ENCODE results near the gene PPIF.
"Not testable (repeated sequence)": the region's sequence is repeated elsewhere in the genome, so short reads cannot be mapped to it uniquely, and the experiment has no call there.

The PPIF gene

DNA sequence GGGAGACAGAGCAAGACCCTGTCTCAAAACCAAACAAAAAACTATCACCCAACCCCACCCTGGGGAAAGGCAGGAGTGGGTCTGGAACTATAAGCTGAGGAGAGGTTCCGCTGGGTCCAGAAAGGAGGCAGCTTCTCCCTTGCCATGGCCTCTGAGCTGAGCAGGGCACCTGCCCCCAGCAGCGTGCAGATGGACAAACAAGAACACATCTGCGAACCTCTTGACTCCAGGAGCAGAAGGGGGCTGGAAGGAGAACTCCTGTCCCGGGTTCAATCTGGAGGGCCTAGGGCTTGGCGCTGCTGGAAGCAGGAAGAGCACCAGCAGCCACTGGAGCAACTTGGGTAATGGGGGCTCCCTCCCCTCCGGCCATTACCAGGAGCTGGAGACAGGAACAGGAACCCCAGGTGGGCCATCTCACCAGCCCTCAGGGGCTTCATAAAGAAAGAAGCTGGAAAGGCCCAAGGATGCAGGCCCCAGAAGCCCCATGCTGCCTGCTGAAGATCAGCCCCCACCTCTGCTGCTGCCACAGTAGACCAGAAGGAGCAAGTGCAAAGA is 19.0 kb upstream of the PPIF start:
- intact Hi-C loops (cut with DNase I) = no loop called here
- DNase-seq = peak in 3 of 10 donors; percentile 27 to 65 (median 63)

DNA sequence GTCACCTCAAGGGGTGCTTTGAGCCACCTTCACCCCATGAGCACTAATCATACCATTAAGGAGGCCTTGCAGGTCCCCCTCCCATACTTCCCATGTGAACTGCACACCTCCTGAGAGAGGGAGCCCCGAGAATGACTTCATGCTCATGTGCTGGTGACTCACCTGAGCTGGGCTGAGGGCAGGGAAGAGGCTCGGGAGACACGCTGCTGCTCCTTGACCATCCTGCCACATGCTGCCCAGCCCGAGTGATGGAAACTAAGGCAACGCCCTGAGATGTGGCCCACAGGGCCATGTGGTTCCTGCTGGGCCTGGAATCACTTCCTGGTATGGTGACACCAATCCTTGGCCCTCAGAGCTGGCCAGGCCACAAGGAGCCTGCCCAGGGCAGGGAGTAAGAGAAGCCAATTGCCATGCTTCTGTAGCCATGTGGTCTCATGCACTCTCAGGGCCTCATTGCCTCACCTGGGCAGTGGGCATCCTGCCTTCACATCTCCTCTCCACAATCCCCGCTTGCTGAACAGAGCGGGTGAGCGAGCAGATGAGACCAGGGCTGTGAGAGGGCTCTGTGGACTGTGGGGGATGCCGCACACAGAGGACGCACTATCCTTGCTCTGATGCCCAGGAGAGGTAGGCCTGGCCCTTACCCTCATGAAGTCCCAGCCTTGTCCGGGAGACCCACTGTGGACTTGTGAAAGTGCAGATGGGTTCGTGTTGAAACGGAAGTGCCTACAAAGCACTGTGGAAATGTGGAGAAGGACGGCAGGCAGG is 18.3 kb upstream of the PPIF start:
- peak in 3 of 10 donors; percentile 31 to 67 (median 58) for DNase-seq
- intact Hi-C loops (cut with DNase I) = no loop called here

DNA sequence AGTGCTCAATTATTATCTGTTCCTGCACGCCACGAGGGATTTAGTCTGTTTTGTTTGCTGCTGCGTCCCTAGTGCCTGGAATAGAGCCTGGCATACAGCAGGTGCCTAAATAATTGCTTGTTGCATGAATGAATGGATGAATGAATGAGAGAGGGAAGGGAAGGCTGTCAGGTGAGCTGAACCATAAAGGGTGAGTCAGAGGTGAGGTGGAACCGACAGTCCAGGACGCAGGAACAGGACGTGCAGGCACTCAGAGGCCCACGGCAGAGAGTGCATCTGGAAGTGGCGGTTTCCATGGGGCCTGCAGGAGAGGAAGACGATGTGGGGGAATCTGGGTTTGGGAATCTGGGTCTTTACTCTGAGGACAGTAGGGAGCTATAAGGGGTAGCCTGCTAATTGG is 17.7 kb upstream of the PPIF start:
- intact Hi-C loops (cut with DNase I) = no loop called here
- DNase-seq = no peak

DNA sequence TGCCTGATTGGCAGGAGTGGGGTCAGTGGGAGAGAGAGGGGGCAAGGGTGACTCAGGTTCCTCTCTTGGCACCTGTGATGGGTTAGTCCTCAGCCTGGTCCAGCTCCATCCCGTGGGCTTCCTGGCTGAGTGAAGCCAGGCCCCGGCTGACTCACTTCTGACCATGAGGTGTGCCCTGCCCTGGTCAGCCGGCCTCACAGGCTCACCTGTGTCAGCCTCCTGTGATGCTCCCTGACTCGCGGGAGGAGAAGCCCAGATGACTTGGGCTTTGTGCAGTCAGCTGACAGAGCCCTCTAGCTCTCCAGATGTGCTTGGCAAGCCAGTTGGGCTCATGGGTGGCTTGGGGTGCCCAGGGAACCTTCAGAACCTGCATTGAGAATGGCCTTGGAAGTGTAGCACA is 16.0 kb upstream of the PPIF start:
- intact Hi-C loops (cut with DNase I) = no loop called here
- peak in 3 of 10 donors; percentile 48 to 82 (median 55) for DNase-seq

DNA sequence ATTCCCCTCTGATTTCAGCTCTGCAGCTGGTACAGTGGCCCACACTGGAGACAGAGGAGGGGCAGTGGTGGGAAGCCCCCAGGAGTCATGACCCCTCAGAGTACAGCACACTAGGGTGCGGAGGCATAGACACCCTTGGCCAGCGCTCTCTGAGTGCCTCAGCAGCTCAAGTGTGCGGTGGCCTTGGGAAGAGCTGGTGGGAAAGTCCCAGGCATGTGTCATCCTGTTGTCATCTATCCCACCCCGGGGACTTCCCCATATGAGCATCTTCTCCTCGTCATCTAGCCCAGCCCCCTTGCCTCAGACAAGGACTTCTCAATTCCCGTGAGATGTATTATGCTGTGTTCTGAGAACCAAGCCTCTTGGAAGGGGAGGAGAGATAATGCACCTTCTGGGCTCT is 15.6 kb upstream of the PPIF start:
- intact Hi-C loops (cut with DNase I) = no loop called here
- DNase-seq = peak in 3 of 10 donors; percentile 21 to 65 (median 43)

DNA sequence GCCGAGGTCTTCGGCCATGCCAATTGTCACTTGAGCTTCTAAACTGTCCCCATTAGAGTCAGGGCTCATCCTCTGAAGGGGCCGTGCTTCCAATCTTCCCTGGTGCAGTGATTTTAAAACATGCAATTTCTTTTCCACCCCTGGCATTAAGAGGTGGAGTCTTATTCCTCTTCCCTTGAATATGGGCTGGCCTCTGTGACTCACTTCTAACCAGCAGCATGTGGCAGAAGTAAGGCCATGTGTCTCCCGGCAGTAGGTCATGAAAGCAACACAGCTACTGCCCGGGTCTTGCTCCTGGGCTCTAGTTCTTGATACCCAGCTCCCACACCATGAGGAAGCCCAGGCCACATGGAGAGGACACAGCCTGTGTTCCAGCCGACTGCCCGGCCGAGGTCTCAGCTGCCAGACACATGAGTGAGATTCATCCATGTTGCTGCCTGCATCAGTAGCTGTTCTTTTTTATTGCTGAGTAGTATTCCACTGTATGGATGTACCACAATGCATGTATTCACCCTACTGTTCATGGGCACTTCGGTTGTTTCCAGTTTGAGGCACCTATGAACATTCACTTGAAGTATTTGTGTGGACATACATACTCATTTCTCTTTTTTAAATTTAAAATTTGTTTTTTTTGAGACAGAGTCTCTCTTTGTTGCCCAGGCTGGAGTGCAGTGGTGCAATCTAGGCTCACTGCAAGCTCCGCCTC is 14.5 kb upstream of the PPIF start:
- intact Hi-C loops (cut with DNase I); DNase-seq: not testable (repeated sequence)

DNA sequence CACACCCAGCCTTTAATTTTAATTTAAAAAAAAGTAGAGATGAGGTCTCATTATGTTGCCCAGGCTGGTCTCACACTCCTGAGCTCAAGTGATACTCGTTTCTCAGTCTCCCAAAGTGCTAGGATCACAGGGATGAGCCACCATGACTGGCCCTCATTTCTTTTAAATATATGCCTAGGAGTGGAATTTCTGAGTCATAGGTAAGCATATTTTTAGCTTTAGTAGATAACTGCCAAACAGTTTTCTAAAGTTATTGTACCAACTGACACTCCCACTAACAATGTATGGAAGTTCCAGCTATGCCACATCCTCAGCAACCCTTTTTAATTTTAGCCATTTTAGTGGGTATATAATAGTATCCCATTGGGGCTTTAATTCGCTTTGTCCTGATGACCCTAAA is 13.8 kb upstream of the PPIF start:
- DNase-seq = no peak
- intact Hi-C loops (cut with DNase I) = no loop called here

DNA sequence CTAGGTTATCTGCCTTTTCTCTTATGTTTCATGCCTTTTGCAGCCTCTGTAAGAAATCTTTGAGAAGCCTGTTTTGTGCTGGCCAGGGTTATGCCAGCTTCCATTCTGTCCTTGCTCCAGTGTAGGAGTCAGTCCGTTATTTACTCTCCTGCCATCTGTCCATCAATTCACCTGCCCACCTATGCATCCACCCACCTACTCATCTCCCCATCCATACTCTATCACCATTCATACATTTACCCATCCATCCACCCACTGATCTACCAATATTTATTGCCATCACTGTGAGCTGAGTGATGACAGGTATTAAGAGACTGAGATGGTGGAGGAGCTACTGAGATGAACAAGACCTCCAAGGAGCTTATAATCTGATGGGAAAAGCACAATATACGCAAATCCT is 12.7 kb upstream of the PPIF start:
- intact Hi-C loops (cut with DNase I) = no loop called here
- peak in 1 of 10 donors; percentile 14 for DNase-seq

DNA sequence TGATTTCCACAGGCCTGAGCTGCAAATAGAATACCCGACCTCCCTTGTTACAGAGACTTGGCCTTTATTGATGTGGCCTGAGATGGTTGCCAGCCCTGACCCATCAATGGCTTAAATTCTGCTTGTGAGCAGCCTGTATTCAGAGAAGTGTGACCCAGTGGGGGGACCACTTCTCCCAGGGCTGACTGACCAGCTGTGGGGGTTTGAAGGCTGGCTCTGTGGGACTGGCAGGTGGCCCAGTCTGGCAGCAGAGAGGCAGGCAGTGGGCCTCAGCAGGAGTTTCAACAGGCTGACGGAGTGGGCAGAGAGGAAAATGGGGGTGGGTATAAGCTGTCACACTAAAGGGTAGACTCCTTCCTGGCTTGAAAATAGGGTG is 12.2 kb upstream of the PPIF start:
- peak; percentile 68 to 97 (median 81) for DNase-seq
- intact Hi-C loops (cut with DNase I) = no loop called here

DNA sequence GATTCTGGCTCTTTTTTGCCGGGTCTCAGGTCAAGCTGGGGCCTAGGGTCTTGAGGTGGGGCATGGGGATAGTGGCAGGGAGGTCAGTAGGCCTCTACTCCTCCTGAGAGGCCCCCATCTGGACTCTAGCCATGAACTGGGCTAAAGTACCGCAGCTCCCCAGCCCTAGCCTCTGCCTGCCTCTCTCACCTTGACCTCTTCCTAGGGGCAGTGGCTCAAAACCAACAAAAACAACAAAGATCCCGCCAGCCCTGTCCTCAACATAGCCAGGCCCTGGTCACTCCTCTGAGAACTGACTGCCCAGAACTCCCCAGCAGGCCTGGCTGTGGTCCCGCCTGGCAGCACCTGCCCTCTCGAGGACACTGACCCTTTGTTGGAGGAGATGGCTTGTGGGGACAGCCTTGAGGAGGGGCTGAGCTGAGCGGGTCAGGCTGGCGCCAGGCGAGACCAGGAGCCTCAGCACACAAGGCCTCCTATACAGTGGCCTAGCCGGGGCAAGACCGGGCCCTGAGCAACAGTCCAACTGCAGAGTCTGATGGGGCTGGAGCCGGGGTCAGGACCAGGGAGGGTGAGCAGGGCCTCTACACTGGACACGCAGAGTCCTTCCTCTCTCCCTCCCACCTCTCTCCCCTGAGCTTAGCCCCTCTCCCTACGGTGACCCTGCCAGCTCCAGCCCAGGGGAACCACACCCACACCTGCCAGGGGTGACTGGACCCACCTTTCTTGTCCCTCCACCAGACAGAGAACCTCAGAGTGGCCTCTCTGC is 11.6 kb upstream of the PPIF start:
- DNase-seq = peak; percentile 88 to 99 (median 94)
- intact Hi-C loops (cut with DNase I) = no loop called here

DNA sequence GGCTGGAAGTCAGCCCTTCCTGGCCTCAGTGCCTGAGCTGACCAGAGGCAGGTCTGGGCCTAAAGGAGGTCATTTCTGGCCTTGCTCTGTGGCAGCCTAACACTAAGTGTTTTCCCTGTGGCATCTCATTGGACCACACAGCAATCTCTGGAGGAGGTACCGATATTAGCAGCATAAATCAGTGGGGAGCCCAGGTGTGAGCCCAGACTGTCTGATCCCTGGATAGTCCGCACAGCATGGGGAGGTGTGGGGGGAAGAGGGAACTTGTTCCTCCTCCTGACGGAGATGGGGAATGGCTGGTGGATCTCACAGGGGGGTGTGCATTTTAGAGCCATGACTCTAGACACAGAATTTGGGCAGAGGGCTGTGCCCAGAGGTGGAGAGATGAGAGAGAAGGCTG is 11.0 kb upstream of the PPIF start:
- intact Hi-C loops (cut with DNase I) = no loop called here
- DNase-seq = peak in 1 of 10 donors; percentile 84

DNA sequence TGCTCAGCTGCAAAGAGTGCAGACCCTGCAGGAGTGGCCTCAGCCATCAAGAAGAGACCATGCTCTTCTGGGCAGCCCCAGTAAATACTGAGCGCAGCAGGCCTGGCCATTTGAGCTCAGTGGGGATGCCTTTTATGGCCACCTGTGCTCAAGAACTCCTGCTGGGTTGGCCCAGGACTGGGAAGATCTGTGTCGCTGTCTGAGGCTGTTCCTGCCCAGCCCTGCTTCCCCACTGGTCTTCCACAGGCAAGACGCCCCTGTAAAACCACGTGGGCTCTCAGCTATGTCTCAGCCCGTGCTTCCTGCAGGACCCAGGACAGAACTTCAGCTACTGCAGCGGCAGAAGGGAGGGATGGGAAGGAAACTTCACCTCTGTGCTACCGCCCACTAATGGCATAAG is 10.5 kb upstream of the PPIF start:
- peak in 2 of 10 donors; percentile 33 to 80 for DNase-seq
- intact Hi-C loops (cut with DNase I) = no loop called here

DNA sequence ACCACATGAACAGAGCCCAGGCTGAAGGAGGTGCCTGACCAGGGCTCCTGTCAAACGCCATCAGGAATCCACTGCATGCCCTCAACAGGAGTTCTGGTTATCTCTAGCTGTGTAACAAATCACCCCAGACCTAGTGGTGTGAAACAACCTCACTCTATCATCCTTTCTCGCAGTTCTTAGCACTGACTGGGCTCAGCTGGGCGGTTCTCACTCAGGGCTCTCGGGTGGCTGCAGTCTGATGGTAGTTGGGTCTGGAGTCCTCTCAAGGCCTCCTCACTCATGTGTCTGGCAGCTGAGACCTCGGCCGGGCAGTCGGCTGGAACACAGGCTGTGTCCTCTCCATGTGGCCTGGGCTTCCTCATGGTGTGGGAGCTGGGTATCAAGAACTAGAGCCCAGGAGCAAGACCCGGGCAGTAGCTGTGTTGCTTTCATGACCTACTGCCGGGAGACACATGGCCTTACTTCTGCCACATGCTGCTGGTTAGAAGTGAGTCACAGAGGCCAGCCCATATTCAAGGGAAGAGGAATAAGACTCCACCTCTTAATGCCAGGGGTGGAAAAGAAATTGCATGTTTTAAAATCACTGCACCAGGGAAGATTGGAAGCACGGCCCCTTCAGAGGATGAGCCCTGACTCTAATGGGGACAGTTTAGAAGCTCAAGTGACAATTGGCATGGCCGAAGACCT is 9.3 kb upstream of the PPIF start:
- DNase-seq = peak in 1 of 10 donors; percentile 47
- intact Hi-C loops (cut with DNase I) = not testable (repeated sequence)

DNA sequence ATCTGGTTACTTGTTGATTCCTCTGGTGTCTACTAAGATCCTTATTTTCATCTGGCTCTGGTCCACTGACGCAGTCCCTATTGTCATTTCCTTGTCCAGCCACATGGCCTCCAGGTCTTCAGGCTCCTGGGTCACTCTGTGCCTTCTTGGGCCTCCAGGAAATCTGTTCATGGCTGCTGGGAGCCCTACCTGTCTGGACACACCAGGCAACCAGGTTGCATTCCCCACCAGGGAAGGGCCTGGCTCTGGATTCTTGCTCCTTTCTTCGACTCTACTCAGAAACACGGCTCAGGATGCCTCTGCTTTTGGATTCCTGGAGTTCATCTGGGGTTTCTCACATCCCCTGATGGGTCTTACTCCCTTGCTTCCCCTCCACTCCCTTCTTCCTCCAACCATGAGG is 8.0 kb upstream of the PPIF start:
- peak in 2 of 10 donors; percentile 17 to 21 for DNase-seq
- intact Hi-C loops (cut with DNase I) = no loop called here

DNA sequence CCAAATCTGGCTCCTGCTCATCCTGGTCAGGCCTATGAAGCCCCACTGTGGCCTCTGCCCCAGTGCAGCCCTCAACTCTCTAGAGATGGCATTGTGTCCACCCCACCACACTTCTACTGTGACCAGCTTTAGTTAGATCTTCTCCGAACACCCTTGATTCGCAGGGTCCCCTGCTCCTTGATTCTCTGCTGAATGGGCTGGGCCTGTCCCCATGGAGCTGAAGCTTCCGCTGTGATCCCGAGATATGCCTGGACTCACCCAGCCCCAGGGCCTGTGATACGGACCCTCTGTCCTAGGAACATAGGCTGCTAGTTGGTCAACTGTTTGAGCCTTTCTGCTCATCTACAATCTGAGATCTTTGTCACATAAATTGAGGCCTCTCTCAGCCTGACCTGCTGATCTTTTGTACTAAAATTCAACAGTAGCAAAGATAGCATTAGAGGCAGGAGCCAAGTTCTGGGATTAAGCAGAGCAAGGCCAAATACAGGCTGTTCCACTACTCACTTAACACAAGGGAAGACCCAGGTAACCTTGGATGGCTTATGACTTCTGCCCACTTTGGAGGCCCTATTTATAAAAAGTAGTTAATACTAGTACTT is 6.5 kb upstream of the PPIF start:
- peak in 3 of 10 donors; percentile 10 to 41 (median 25) for DNase-seq
- intact Hi-C loops (cut with DNase I) = no loop called here

DNA sequence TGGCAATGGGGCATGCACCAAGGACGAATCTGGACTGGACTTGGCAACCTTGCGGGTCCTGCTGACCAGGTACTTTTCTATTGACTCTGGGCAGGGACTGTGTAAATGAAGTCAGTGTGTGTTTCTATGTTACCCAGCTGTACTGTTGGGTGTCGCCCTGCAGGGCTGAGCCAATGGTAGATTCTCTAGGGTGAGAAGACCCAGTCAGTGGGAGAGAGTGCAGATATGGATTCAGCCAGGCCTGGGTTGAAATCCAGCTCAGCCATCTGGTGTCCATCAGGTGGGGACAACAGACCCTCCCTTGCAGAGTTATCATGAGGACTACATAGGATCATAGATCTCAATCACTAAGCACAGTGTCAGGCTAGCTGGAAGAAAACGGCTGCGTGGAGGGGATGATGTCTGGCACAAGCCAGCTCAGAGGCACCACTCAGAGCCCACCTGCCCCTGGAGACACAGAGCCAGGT is 4.9 kb upstream of the PPIF start:
- intact Hi-C loops (cut with DNase I) = no loop called here
- DNase-seq = peak in 3 of 10 donors; percentile 7 to 55 (median 10)

DNA sequence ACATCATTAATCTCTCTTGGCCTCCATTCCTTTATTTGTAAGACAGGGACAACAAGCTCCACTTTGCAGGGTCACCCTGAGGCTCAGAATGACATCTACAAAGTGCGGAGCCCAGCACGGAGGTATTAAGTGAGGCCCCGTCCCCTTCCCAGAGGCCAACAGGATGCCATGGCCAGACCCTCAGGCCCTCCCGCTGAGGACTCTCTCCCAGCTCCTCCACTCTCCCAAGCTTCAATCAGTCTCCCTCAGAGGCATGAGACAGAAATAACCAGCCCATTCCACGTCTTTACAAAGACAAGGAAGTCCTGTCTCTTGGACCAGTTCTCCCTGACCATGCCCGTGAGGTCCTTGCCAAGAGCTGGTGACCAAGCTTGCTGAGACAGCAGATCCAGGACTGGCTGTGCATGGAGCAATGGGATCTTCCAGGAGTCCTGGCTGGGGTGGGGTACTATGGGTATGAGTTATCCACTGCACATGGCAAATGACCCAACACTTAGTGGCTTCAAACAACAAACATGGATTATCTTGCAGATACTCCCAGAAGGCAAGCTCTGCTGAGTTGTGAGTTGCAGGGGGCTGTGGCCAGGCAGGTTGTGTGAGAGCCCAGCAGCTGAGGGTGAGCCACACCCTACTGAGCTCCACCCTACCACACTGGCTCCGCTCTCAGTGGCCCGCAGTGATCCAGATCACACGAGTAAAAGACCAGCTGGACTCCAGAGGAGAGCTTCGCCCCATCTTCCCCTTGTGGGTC is 4.3 kb upstream of the PPIF start:
- intact Hi-C loops (cut with DNase I) = no loop called here
- DNase-seq = peak in 3 of 10 donors; percentile 16 to 48 (median 21)

DNA sequence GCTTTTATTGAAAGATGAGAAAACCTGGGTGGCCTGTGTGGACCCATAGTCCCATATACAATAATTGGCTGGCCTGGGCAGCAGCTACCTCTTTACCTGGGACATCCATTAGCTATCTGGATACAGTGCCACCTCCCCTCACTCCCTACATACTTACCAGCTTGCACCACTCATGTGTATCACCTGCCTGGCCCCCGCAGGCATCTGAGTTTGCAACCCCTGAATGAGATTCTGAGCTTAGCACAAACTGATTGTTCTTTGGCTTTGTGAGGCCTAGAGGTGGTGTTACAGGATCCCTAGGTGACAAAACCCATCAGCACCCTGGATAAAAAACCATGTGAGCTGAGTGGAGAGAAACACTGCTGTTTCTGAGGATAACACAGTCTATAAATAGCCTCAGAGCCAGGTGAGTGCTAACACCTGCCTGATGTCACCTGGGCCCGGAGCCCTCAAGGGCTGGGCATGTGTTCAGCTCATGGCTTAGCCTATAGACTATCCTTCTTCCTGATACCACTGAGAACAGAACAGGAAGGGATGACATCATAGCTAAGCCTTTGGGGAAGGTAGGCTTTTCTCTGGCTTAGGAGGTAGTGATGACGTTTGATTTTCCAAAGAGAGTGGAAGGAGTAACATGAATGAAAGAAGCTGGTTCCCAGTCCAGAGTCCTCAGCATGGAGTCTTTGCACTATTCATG is 2.6 kb upstream of the PPIF start:
- intact Hi-C loops (cut with DNase I) = loop anchor here (5.0 kb wide), 1 partner anchor 52 kb away; no protein-coding TSS in a partner anchor
- DNase-seq = no peak

Data from posterior cingulate gyrus (tissue), 11 donors.